ENCODE measurements around the gene CSF1R.

The CSF1R gene

GRCh38 chr5:150116667-150117400, 30.5 kb upstream of the CSF1R start:
- H3K4me3 ChIP-seq (ENCODE audit: low read depth, low read length): no peak overlapping the region
- TF ChIP-seq CTCF (IDR thresholded peaks at IDR 0.05; ENCODE audit: control insufficient read depth, extremely low read depth, insufficient read depth): no peak
- DNase-seq (ENCODE audit: low read depth): no peak

GRCh38 chr5:150114773-150115408, 28.5 kb upstream of the CSF1R start:
- TF ChIP-seq CTCF (IDR thresholded peaks at IDR 0.05; ENCODE audit: control insufficient read depth, extremely low read depth, insufficient read depth): no peak
- no peak overlapping the region for H3K4me3 ChIP-seq (ENCODE audit: low read depth, low read length)
- no peak for DNase-seq (ENCODE audit: low read depth)

- TF ChIP-seq CTCF (IDR thresholded peaks at IDR 0.05; ENCODE audit: control insufficient read depth, extremely low read depth, insufficient read depth): no peak
- H3K4me3 ChIP-seq (ENCODE audit: low read depth, low read length): no peak overlapping the region
- DNase-seq (ENCODE audit: low read depth): no peak
These were observed 27.8 kb upstream of the CSF1R start for GRCh38 chr5:150114102-150114641.

GRCh38 chr5:150113047-150113744, 26.8 kb upstream of the CSF1R start:
- no peak overlapping the region for H3K4me3 ChIP-seq (ENCODE audit: low read depth, low read length)
- TF ChIP-seq CTCF (IDR thresholded peaks at IDR 0.05; ENCODE audit: control insufficient read depth, extremely low read depth, insufficient read depth): no peak
- DNase-seq (ENCODE audit: low read depth): no peak

- TF ChIP-seq CTCF (IDR thresholded peaks at IDR 0.05; ENCODE audit: control insufficient read depth, extremely low read depth, insufficient read depth): no peak
- no peak for DNase-seq (ENCODE audit: low read depth)
- H3K4me3 ChIP-seq (ENCODE audit: low read depth, low read length): no peak overlapping the region
These were observed 26.1 kb upstream of the CSF1R start for GRCh38 chr5:150112201-150113046.

GRCh38 chr5:150111122-150111521, 24.8 kb upstream of the CSF1R start:
- no peak for DNase-seq (ENCODE audit: low read depth)
- TF ChIP-seq CTCF (IDR thresholded peaks at IDR 0.05; ENCODE audit: control insufficient read depth, extremely low read depth, insufficient read depth): no peak
- H3K4me3 ChIP-seq (ENCODE audit: low read depth, low read length): no peak overlapping the region

All from LNCaP clone FGC (cell line).